HG03457 (cell line): ENCODE data around the gene CELF3.
"Not testable (repeated sequence)": the region's sequence is repeated elsewhere in the genome, so short reads cannot be mapped to it uniquely, and the experiment has no call there.

Experiments
- ATAC-seq: cut with Tn5 transposase; IDR thresholded peaks from one replicate; pipeline ENCODE4 v1.9.1; 2021; ENCODE audit warnings: moderate number of reproducible peaks; ENCODE audit not compliant: unreplicated experiment

The CELF3 gene

DNA sequence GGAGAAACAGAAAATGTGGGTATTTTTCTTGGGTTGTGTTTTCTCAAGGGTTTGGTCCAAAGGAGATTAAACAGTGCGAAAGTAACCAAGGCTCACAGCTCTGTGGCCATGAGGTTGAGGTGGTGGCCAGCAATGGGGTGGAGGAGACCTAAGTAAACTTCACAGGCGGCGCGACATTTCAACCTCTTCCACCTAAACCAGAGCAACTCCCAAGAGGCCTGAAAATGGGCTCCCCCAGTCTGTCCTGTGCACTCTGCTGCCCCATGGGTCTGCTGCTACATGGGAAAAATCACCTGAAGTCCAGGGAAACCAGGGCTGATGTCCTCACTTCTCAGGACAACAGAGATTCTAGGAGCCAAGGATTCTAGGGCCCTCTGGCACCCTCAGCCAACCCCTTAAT is 12.4 kb downstream of the CELF3 start:
- no peak for ATAC-seq

DNA sequence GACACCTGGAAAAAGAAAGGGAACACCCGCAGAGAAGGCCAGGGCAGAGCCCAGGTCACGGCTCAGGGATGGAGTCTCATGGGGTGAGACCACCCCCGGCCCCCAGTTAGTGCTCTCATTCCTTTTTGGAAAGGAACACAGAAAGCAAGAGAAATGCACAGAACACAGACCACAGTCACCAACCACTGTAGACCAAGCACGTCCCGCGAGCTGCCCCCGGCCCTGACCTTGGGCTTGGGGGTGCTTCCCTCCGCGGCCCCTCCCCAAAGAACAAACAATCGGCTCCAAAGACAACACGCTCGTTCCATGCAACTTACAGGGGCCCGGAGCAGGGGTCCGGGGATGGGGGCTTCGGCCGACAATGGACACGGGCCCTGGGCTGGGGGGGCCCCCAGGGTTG is 12.8 kb downstream of the CELF3 start:
- no peak for ATAC-seq

DNA sequence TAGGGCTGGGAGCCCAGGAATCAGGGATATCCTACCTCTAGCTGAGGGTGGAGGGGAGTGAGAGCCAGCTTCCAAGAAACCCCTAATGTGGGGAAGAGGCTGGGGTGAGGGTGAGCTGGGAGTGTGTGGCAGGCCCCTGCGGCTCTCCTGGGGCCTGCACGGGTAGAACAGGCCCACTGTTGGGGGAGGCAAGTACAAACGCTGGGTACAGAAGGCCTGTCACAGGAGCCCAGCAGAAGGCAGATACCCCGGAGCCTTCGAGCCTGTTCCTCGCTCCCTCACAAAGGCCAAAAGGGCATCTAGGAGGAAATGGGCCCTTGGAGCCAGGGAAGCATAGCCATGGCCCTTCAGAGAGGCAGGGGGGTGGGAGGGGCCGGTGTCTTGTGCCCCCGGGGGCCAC is 13.7 kb downstream of the CELF3 start:
- ATAC-seq = no peak

DNA sequence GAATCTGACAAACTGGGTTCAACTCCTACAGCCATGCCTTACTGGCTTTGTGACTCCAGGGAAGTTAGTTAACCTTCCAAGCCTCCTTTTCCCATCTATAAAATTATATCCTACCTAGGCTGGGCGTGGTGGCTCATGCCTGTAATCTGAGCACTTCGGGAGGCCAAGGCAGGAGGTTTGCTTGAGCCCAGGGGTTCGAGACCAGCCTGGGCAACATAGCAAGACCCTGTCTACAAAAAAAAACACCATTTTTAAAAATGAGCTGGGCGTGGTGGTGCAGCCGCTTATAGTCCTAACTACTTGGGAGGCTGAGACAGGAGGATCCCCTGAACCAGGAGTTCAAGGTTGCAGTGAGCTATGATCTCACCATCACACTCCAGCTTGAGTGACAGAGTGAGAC is 15.1 kb downstream of the CELF3 start:
- ATAC-seq = no peak

DNA sequence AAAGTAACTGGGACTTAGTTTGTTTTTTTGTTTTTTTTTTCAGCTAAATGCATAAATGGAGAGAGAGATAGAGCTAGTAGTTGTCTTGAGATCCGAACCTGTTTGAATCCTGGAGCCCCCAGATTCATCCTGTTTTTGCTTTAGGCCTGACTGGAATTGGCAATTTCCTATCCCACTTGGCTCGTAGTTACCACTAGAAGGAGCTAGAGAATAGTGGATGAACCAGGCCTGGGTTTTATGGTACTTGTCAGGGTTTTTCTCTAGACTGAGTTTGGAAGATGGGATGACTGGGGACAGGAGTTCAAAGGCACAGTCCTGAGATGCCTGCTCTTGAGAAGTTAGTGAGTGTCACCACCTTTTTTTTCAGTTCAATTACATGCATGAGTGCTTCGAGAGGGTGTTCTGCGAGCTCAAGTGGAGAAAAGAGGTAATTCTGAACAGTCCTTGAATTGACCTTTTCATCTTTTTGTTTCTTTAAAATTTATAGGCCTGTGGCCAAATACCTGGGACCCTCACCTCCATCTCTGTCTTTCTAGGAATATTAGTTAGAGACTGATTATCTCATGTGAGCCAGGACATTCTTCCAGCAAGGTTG is 23.4 kb downstream of the CELF3 start:
- no peak for ATAC-seq

DNA sequence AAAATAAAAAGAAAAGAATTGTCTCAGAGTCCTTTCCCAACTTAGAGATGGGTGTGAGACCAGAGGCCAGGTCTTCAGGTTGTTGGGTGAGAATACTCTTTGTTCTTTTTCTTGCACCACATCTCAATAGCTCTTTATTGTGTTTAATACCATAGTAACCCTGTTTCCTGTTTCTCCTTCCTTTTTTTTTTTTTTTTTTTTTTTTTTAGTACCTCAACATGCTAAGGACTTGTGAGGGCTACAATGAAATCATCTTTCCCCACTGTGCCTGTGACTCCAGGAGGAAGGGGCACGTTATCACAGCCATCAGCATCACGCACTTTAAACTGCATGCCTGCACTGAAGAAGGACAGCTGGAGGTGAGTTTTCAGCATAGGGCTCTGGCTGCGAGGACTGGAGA is 24.4 kb downstream of the CELF3 start:
- no peak for ATAC-seq

DNA sequence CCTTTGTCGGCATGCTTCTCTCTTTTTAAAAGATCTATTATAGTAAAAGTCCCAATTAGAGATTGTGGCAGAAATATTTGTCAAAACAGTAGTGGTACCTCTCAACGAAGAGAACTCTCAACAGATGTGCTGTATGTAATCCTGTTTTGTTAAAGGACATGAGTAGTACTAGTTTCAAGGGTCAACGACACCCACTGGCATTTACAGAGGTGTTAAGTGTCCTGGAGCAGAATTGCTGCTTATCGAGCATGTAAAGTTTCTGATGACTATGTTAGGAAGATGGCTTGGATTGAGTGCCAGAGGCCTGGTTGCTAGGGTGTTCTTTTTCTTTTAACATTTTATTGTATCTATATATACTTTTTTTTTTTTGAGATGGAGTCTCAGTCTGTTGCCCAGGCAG is 27.1 kb downstream of the CELF3 start:
- no peak for ATAC-seq

DNA sequence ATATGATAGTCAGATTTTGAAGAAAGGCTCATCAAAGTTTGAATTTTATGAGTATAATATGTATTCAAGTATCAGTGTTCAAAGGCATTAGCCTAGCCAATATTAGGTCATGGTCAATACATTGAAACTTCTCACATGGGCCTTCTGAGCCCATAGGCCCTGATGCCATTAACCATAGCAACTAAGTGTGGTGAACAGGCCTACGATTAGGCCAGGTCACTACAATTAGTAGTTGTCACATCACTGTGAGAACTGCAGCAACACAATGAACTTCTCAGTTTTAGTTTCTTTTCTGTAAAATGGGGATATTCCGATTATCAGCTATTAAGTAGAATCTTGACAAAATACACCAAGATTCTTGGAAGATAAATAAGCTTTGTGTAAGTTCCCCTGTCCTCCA is 30.0 kb downstream of the CELF3 start:
- no peak for ATAC-seq

DNA sequence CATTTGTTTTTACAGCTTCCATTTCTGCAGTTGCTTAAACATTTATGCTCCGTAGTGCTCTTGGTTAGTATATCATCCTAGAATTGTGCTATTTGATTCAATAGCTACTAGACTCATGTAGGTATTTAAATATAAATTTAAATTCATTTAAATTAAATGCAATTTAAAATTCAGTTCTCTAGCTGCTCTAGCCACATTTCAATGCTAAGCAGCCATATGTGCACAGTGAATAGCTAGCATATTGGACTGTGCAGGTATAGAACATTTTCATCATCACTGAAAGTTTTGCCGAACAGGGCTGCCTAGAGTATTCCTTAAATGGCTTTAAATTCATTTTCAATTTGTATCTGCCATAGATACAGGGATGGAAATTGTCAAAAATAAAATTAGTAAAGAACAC is 32.5 kb downstream of the CELF3 start:
- ATAC-seq = no peak

DNA sequence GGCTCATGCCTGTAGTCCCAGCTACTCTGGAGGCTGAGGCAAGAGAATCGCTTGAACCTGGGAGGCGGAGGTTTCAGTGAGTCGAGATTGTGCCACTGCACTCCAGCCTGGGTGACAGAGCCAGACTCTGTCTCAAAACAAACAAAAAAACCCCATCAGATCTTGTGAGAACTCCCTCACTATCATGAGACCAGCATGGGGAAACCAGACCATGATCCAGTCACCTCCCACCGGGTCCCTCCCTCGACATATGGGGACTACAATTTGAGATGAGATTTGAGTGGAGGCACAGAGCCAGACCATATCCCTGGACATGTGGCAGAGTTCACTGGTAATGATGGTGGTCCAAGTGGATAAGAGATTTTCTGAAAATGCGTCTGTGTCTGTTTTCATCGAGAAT is 33.7 kb downstream of the CELF3 start:
- ATAC-seq = not testable (repeated sequence)

DNA sequence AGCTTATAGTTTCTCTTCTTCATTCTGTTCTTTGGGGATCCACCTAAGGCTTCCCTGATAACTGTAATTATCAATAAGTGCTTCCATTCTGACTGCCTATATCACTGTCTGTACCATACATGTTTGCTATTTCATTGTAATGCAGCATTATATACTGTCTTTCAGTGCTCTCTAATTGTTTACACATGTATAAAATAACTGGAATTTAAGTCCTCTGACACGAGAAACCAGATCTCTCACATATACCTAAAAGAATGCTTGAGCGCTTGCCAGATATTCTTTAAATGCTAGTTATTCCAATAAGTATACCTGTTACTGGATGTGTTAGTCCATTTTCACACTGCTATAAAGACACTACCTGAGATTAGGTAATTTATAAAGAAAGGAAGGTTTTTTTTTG is 34.7 kb downstream of the CELF3 start:
- no peak for ATAC-seq

DNA sequence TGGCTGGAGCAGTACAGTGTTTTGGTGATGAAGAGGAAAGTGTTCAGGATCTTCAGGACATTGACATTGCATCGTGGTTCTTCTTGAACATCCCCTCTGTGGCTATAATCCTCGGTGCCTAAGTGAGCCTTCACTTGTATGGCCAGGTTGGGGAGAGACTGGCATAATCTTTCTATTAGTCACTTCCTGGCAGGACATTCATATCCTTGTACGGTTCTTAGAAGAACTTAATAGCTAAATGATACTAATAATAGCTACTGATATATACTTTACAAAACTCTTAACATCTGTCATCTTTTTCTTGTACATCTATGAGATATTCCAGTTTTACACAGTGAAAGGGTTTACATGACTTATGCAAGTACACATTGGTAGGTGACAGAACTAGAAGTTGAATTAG is 35.8 kb downstream of the CELF3 start:
- ATAC-seq = no peak

DNA sequence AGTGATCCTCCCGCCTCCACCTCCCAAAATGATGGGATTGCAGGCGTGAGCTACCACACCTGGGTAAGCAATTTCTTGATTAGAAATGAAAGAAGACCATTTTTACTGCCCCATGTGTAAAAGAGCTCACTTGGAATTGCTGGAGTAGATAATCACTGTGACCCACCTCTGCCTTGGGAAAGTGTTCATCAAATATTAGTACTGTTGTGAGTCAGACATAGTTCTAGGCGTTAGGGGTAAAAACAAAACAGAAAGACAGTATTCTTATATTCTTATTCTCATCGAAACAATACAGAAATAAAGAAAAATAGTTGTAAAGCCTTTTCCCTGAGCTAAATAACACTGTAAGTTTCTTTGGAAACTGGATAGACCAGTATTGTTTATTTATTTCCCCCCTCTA is 36.2 kb downstream of the CELF3 start:
- ATAC-seq = no peak

DNA sequence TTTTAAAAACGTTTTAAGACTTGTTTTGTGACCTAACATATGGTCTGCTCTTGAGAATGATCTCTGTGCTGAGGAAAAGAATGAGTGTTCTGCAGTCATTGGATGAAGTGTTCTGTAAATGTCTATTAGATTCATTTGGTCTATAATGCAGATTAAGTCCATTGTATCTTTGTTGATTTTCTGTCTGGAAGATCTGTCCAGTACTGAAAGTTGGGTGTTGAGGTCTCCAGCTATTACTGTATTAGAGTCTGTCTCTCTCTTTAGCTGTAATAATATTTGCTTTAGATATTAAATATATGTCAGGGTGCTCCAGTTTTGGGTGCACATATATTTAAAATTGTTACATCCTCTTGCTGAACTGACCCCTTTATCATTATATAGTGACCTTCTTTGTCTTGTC is 43.2 kb downstream of the CELF3 start:
- ATAC-seq = no peak

DNA sequence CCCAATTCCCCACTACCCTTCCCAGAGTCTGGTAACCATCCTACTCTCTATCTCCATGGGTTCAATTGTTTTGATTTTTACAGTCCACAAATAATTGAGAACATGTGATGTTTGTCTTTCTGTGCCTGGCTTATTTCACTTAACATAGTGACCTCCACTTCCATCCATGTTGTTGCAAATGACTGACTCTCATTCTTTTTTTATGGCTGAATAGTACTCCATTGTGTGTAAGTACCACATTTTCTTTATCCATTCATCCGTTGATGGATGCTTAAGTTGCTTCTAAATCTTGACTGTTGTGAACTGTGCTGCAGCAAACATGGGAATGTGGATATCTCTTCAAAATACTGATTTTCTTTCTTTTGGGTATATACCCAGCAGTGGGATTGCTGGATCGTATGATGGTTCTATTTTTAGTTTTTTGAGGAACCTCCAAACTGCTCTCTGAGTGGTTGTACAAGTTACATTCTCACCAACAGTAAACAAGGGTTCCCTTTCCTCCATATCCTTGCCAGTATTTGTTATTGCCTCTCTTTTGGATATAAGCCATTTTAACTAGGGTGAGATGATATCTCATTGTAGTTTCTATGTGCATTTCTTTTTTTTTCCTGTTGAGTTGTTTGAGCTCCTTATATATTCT is 46.4 kb downstream of the CELF3 start:
- ATAC-seq = not testable (repeated sequence)

DNA sequence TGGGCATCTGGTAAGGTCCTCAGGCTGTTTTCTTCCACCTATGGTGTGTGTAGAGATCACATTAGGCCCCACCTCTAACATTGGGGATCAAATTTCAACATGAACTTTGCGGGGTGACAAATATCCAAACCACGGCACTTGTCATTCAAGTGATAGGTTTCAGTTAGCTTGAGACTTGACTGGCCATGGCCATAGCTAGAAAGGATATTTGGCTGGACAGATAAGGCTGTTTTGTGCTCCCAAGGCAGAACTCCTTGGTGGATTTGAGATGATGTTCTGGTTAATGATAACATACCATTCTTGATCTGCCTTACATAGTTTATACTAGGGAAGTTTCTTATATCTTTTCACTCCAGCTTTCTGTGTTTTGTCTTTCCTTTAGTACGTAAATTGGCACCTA is 48.5 kb downstream of the CELF3 start:
- ATAC-seq = no peak

DNA sequence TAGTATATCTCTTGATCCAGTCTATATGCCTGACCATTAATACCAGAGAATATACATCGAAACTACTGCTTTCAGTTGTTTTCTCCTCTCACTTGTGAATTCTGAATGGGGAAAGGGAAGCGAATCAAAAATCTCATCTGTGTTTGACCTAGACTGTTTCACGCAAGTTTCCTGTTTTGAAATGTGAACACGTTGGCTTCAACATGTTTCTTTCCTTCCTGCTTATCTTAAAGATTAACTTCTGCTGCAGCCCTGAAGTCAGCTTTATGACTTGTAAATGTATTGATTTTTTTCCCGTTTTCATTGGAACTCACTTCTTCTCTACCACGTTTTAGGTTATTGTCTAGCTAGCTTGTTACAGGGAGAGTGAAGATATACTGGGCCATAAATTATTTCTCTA is 54.9 kb downstream of the CELF3 start:
- no peak for ATAC-seq

DNA sequence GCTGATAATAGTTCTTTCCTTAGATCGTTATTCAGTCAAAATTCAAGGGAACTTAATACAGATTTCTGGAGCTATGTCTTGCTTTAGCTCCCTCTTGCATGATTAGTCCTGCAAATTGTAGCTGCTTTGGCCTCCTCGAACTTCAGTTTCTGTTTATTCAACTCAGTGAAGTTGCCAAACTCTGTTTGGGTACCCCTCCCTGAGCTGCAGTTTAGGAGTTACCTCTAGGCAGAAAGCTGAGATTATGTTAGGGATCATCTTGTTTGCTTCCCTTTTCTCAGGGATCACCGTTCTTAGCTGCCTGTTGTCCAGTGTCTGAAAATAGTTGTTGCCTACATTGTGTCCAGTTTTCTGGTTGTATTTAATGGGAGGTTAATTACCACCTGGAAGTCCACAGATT is 61.2 kb downstream of the CELF3 start:
- no peak for ATAC-seq

DNA sequence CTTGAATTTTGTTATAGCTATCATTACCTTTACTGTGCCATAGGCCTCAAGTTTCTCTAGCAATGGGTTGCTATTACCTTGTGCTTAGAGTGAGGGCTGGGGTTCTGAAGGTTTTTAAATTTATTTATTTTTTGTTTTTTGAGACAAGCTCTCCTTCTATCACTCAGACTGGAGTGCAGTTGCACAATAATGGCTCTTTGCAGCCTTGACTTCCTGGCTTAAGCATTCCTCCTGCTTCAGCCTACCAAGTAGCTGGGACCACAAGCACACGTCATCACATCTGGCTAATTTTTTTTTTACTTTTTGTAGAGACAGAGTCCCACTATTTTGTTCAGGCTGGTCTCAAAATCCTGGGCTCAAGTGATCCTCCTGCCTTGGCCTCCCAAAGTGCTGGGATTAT is 63.2 kb downstream of the CELF3 start:
- ATAC-seq = no peak
